GM23248 (cell line): ENCODE data around the gene C1QBP. TPM values are rescaled to one million over a fixed set of nuclear protein-coding genes. Genes with fewer than 3 reads are reported as not detected.

Experiments
- DNase-seq: peaks from one replicate; pipeline ENCODE4 v3.0.0-alpha.2; 2015
- H2AFZ ChIP-seq: fragments of 200-600 bp; sonication (generic); 2 replicates; pipeline ENCODE4 v1.6.1; 2016; ENCODE audit warnings: antibody characterized with exemption
- H3F3A ChIP-seq: fragments of 200-600 bp; sonication (generic); 2 replicates; pipeline ENCODE4 v1.6.1; 2016; ENCODE audit warnings: mild to moderate bottlenecking, antibody characterized with exemption, mixed run types; ENCODE audit not compliant: insufficient read depth
- H3K27ac ChIP-seq: fragments of 200-600 bp; sonication (generic); 2 replicates; pipeline ENCODE4 v1.5.1; 2016; ENCODE audit warnings: mild to moderate bottlenecking
- H3K27me3 ChIP-seq: fragments of 200-600 bp; sonication (generic); replicated peaks from 2 replicates; pipeline ENCODE4 v1.6.1; 2016; ENCODE audit warnings: mild to moderate bottlenecking; ENCODE audit not compliant: insufficient read depth
- H3K36me3 ChIP-seq: fragments of 200-600 bp; sonication (generic); 2 replicates; pipeline ENCODE4 v1.6.1; 2016; ENCODE audit warnings: low read depth, mild to moderate bottlenecking
- H3K4me1 ChIP-seq: fragments of 200-600 bp; sonication (generic); 2 replicates; pipeline ENCODE4 v1.6.1; 2016; ENCODE audit warnings: mild to moderate bottlenecking; ENCODE audit not compliant: insufficient read depth
- H3K4me2 ChIP-seq: fragments of 200-600 bp; sonication (generic); one replicate; pipeline ENCODE4 v1.6.1; 2016; ENCODE audit warnings: mild to moderate bottlenecking; ENCODE audit not compliant: unreplicated experiment
- H3K4me3 ChIP-seq: fragments of 200-600 bp; sonication (generic); 2 replicates; pipeline ENCODE4 v1.5.1; 2016; ENCODE audit warnings: mild to moderate bottlenecking
- H3K79me2 ChIP-seq: fragments of 200-600 bp; sonication (generic); 2 replicates; pipeline ENCODE4 v1.6.1; 2016; ENCODE audit warnings: mild to moderate bottlenecking; ENCODE audit not compliant: insufficient read depth
- H3K9ac ChIP-seq: fragments of 200-600 bp; sonication (generic); 2 replicates; pipeline ENCODE4 v1.6.1; 2016; ENCODE audit warnings: mild to moderate bottlenecking
- H3K9me2 ChIP-seq: fragments of 200-600 bp; sonication (generic); 2 replicates; pipeline ENCODE4 v1.6.1; 2016; ENCODE audit warnings: mixed run types, mild to moderate bottlenecking, moderate library complexity; ENCODE audit not compliant: insufficient read depth
- H3K9me3 ChIP-seq: fragments of 200-600 bp; sonication (generic); one replicate; pipeline ENCODE4 v1.6.1; 2017; ENCODE audit warnings: low read depth
- H4K20me1 ChIP-seq: fragments of 200-600 bp; sonication (generic); 2 replicates; pipeline ENCODE4 v1.6.0; 2016; ENCODE audit not compliant: insufficient read depth
- EZH2 ChIP-seq: fragments of 200-600 bp; sonication (generic); IDR thresholded peaks from 2 replicates; pipeline ENCODE4 v1.6.1; 2018; ENCODE audit warnings: antibody characterized with exemption, mild to moderate bottlenecking; ENCODE audit not compliant: insufficient read depth, poor library complexity, severe bottlenecking
- EZH2phosphoT487 ChIP-seq: fragments of 200-600 bp; sonication (generic); IDR thresholded peaks from 2 replicates; pipeline ENCODE4 v1.6.1; 2018; ENCODE audit warnings: antibody characterized with exemption, moderate library complexity, mild to moderate bottlenecking, low read depth; ENCODE audit not compliant: insufficient read depth
- WGBS, 2 experiments: methylation state at CpG; one replicate each; pipeline ENCODE4 v1.1.6; 2015 to 2017; ENCODE audit warnings: low lambda C conversion rate in 2 of 2, low coverage in 1 of 2; ENCODE audit errors: missing lambda C conversion rate in 2 of 2; 5-methylcytosine and 5-hydroxymethylcytosine counted together
- in situ Hi-C: fragments of 300-500 bp; cut with MboI; formaldehyde crosslinking; loops from 2 replicates; pipeline ENCODE4 v1.15.0; 2020
- polyA plus RNA-seq: library from polyadenylated mRNA; unstranded; fragments of >200 nt; fragmentation: Nextera tagmentation; extraction: Ambion mirVana; gene quantifications from 2 replicates; pipeline ENCODE4 v1.2.1, GENCODE V29; 2016
- total RNA-seq: library from RNA; depleted of rRNA; stranded (reverse); fragments of >200 nt; shearing (Covaris generic); gene quantifications from 2 replicates; pipeline ENCODE4 v1.2.3, GENCODE V29; 2014

The C1QBP gene
- total and polyA plus RNA-seq, 2 experiments from 2014 or later: 131 to 235 TPM

DNA sequence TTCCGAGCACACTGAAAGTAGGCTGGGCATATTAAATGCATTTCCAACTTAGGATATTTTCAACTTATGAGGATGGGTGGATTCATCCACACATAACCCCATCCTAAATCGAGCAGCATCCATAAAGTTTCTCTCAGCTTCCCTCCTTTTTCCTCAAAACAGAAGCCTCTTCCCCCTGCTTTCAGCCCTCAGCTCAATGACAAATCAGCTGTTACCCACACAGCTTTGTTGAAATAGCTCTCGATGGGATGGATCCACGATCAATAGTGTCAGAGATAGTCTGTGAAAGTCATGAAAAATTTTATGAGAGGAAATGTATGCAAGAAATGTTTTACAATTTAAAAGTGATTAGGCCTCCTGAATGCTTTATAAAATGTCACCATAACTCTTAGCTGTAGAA is 27.3 kb upstream of the C1QBP start:
- H3K79me2 ChIP-seq: peaks cover 68% of the 10 kb centered on the region
- peak overlapping the region; percentile 80; the same call in 1 of the 2 replicates for H3K9ac ChIP-seq
- peaks cover 12% of the 10 kb centered on the region for H3K4me1 ChIP-seq
- DNase-seq: no peak
- H3K27ac ChIP-seq: no peak overlapping the region
- no peaks in the 10 kb centered on the region for H3K9me2 ChIP-seq
- in situ Hi-C loops: loop anchor here (25.0 kb wide), 2 partner anchors 96 to 971 kb away; partner anchors contain the start of genes AIPL1 and PIMREG
- H3K36me3 ChIP-seq: no peaks in the 10 kb centered on the region
- peaks cover 20% of the 10 kb centered on the region for H3F3A ChIP-seq
- H3K27me3 ChIP-seq: no peaks in the 10 kb centered on the region
- WGBS, 2 experiments: 86 to 87% methylated on average over 4 of the region's 4 CpGs
- TF ChIP-seq EZH2: no peak
- TF ChIP-seq EZH2phosphoT487: no peak
- no peaks in the 10 kb centered on the region for H3K9me3 ChIP-seq
- no peak overlapping the region; the same call in 1 of the 2 replicates for H3K4me3 ChIP-seq
- peak overlapping the region; percentile 84 for H3K4me2 ChIP-seq
- no peaks in the 10 kb centered on the region for H4K20me1 ChIP-seq
- H2AFZ ChIP-seq: no peak overlapping the region

- in situ Hi-C loops: loop anchor here (25.0 kb wide), 2 partner anchors 97 to 972 kb away; partner anchors contain the start of genes AIPL1 and PIMREG
These were observed 26.0 kb upstream of the C1QBP start for GRCh38 chr17:5464717-5465507.

GRCh38 chr17:5446786-5447185 is 7.8 kb upstream of the C1QBP start:
- Histone ChIP-seq H3K9me2 (no peaks in the 10 kb centered on the region), H3K79me2 (no peaks in the 10 kb centered on the region), H3K4me2 (no peak overlapping the region), H4K20me1 (no peaks in the 10 kb centered on the region), H3K4me1 (no peaks in the 10 kb centered on the region), H3K27me3 (no peaks in the 10 kb centered on the region), H3K4me3 (no peak overlapping the region), H2AFZ (no peak overlapping the region), H3K9ac (no peak overlapping the region), H3K9me3 (no peaks in the 10 kb centered on the region), H3K36me3 (peaks cover 30% of the 10 kb centered on the region), H3K27ac (no peak overlapping the region), H3F3A (no peaks in the 10 kb centered on the region)
- 97 to 98% methylated on average over 8 of the region's 8 CpGs for WGBS, 2 experiments
- TF ChIP-seq EZH2 (no peak), EZH2phosphoT487 (no peak)
- DNase-seq: no peak
- in situ Hi-C loops: no loop called here

More at GRCh38 chr17:5464717-5465507, 26.0 kb upstream of the C1QBP start:
- no peak overlapping the region for H3K4me3 ChIP-seq
- peaks cover 68% of the 10 kb centered on the region for H3K79me2 ChIP-seq
- H2AFZ ChIP-seq: no peak overlapping the region
- DNase-seq: no peak
- H4K20me1 ChIP-seq: no peaks in the 10 kb centered on the region
- no peak overlapping the region for H3K9ac ChIP-seq
- H3K27me3 ChIP-seq: no peaks in the 10 kb centered on the region
- H3K9me3 ChIP-seq: no peaks in the 10 kb centered on the region
- H3K9me2 ChIP-seq: no peaks in the 10 kb centered on the region
- no peaks in the 10 kb centered on the region for H3K36me3 ChIP-seq
- 87 to 89% methylated on average over 10 of the region's 10 CpGs for WGBS, 2 experiments
- no peak overlapping the region for H3K4me2 ChIP-seq
- peaks cover 6% of the 10 kb centered on the region for H3F3A ChIP-seq
- TF ChIP-seq EZH2 (no peak), EZH2phosphoT487 (no peak)
- no peak overlapping the region for H3K27ac ChIP-seq
- H3K4me1 ChIP-seq: peaks cover 12% of the 10 kb centered on the region

DNA sequence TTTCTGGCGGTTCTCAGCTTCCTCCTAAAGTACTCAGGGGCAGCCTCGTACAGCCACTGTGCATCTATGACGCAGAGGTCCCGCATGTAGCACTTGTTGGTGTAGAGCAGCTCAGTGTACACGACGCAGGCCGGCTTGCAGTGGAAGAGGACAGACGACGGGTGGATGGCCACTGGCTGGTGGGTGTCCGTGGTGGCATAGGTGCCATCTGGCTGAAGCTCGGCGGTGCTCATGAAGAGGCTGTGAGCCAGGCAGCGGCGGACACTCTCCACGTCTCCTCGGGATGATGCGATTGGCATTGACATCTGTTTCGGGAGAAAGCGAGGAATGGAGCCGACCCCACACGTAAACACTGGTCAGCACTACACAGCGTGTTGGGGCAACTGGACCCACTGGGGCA is 5.3 kb upstream of the C1QBP start:
- H3K36me3 ChIP-seq: peaks cover 29% of the 10 kb centered on the region
- no peak overlapping the region for H2AFZ ChIP-seq
- H3K27ac ChIP-seq: no peak overlapping the region
- H3K27me3 ChIP-seq: no peaks in the 10 kb centered on the region
- no peak for DNase-seq
- in situ Hi-C loops: no loop called here
- H3K79me2 ChIP-seq: no peaks in the 10 kb centered on the region
- H3K4me1 ChIP-seq: no peaks in the 10 kb centered on the region
- peaks cover 10% of the 10 kb centered on the region; the same call in 1 of the 2 replicates for H3F3A ChIP-seq
- H3K9me3 ChIP-seq: no peaks in the 10 kb centered on the region
- no peak for TF ChIP-seq EZH2
- no peak for TF ChIP-seq EZH2phosphoT487
- WGBS, 2 experiments: 92 to 94% methylated on average over 22 of the region's 22 CpGs
- no peak overlapping the region for H3K4me2 ChIP-seq
- no peaks in the 10 kb centered on the region for H4K20me1 ChIP-seq
- no peak overlapping the region for H3K9ac ChIP-seq
- H3K4me3 ChIP-seq: no peak overlapping the region
- no peaks in the 10 kb centered on the region for H3K9me2 ChIP-seq

- Histone ChIP-seq H4K20me1 (no peaks in the 10 kb centered on the region), H3K9ac (no peak overlapping the region), H2AFZ (no peak overlapping the region), H3K79me2 (peaks cover under 1% of the 10 kb centered on the region), H3K9me3 (no peaks in the 10 kb centered on the region), H3K9me2 (no peaks in the 10 kb centered on the region), H3K4me1 (no peaks in the 10 kb centered on the region), H3F3A (peaks cover 10% of the 10 kb centered on the region; the same call in 1 of the 2 replicates), H3K4me3 (no peak overlapping the region), H3K36me3 (peaks cover 24% of the 10 kb centered on the region), H3K27ac (no peak overlapping the region), H3K4me2 (no peak overlapping the region), H3K27me3 (no peaks in the 10 kb centered on the region)
- in situ Hi-C loops: no loop called here
- TF ChIP-seq EZH2phosphoT487 (no peak), EZH2 (no peak)
- DNase-seq: no peak
- 92% methylated on average over 6 of the region's 6 CpGs for WGBS, 2 experiments
These were observed 4.8 kb upstream of the C1QBP start for GRCh38 chr17:5443728-5444127.
